ENCODE measurements around the gene SYK. TPM values are rescaled to one million over a fixed set of nuclear protein-coding genes. Genes with fewer than 3 reads are reported as not detected.
"Not testable (repeated sequence)": the region's sequence is repeated elsewhere in the genome, so short reads cannot be mapped to it uniquely, and the experiment has no call there.

SYK gene
- total RNA-seq, 1 experiment from 2014 or later = 5.3 TPM

DNA sequence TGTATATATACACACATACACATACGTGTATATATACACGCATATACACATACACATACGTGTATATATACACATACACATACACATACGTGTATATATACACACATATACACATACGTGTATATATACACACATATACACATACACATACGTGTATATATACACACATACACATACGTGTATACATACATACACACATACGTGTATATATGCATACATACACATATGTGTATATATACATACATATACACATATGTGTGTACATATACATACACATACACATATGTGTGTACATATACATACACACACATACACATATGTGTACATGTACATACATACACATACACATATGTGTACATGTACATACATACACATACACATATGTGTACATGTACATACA lies 82.6 kb downstream of the SYK start:
- Histone ChIP-seq H3K4me3 (ENCODE audit: low read depth, low read length) (no peak overlapping the region), H3K9me3 (no peaks in the 10 kb centered on the region), H3K27me3 (replicated peaks; ENCODE audit: control insufficient read depth, insufficient read depth, low read length) (no peaks in the 10 kb centered on the region), H3K36me3 (ENCODE audit: control insufficient read depth, insufficient read depth, low read length) (no peaks in the 10 kb centered on the region), H3K4me1 (no peaks in the 10 kb centered on the region)
- no peak for DNase-seq
- ChIA-PET POLR2A (no interaction called here), CTCF (no interaction called here)
- TF ChIP-seq, protein P1, sequence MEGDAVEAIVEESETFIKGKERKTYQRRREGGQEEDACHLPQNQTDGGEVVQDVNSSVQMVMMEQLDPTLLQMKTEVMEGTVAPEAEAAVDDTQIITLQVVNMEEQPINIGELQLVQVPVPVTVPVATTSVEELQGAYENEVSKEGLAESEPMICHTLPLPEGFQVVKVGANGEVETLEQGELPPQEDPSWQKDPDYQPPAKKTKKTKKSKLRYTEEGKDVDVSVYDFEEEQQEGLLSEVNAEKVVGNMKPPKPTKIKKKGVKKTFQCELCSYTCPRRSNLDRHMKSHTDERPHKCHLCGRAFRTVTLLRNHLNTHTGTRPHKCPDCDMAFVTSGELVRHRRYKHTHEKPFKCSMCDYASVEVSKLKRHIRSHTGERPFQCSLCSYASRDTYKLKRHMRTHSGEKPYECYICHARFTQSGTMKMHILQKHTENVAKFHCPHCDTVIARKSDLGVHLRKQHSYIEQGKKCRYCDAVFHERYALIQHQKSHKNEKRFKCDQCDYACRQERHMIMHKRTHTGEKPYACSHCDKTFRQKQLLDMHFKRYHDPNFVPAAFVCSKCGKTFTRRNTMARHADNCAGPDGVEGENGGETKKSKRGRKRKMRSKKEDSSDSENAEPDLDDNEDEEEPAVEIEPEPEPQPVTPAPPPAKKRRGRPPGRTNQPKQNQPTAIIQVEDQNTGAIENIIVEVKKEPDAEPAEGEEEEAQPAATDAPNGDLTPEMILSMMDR (IDR thresholded peaks at IDR 0.05; ENCODE audit: insufficient read depth in 1 of 2, low read depth in 1 of 2, low read length in 1 of 2, severe bottlenecking in 1 of 2, unreplicated experiment in 1 of 2) = no peak
- H3K27ac Mint-ChIP-seq (ENCODE audit: unreplicated experiment) = no peak overlapping the region
- H3K4me1 Mint-ChIP-seq (ENCODE audit: low read depth, unreplicated experiment) = no peaks in the 10 kb centered on the region
- H3K27me3 Mint-ChIP-seq (ENCODE audit: insufficient read depth, unreplicated experiment) = peaks cover 3% of the 10 kb centered on the region
- no TSS peak for BruUV-seq (replicated peaks)
- H3K36me3 Mint-ChIP-seq (ENCODE audit: insufficient read depth, unreplicated experiment) = no peaks in the 10 kb centered on the region
- H3K4me3 Mint-ChIP-seq (ENCODE audit: unreplicated experiment) = no peak overlapping the region
- intact Hi-C loops (cut with micrococcal nuclease; ENCODE audit: unreplicated experiment) = no loop called here
- no peaks in the 10 kb centered on the region for H3K9me3 Mint-ChIP-seq (ENCODE audit: unreplicated experiment)

DNA sequence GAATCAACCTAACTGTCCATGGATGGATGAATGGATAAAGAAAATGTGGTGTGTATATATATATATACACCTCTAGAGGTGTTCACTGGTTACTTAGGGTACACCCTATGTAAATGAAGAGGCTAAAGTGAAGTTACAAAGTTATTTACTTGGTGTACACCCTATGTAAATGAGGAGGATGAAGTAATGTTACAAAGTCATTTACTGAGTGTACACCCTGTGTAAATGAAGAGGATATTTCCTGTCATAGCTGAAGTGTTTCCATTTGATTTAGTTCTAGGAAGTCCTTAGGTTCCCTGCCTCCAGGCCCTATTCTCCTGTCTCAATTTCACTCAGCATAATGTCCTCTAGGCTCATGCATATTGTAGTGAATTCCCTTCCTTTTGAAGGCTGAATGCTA lies 85.2 kb downstream of the SYK start:
- H3K9me3 ChIP-seq; intact Hi-C loops (cut with micrococcal nuclease; ENCODE audit: unreplicated experiment); H3K4me3 ChIP-seq (ENCODE audit: low read depth, low read length); H3K4me3 Mint-ChIP-seq (ENCODE audit: unreplicated experiment); H3K36me3 Mint-ChIP-seq (ENCODE audit: insufficient read depth, unreplicated experiment); H3K4me1 Mint-ChIP-seq (ENCODE audit: low read depth, unreplicated experiment); H3K27me3 ChIP-seq (replicated peaks; ENCODE audit: control insufficient read depth, insufficient read depth, low read length); H3K27me3 Mint-ChIP-seq (ENCODE audit: insufficient read depth, unreplicated experiment); H3K36me3 ChIP-seq (ENCODE audit: control insufficient read depth, insufficient read depth, low read length); BruUV-seq (replicated peaks); H3K4me1 ChIP-seq; POLR2A ChIA-PET; DNase-seq; CTCF ChIA-PET; H3K9me3 Mint-ChIP-seq (ENCODE audit: unreplicated experiment); H3K27ac Mint-ChIP-seq (ENCODE audit: unreplicated experiment): not testable (repeated sequence)

DNA sequence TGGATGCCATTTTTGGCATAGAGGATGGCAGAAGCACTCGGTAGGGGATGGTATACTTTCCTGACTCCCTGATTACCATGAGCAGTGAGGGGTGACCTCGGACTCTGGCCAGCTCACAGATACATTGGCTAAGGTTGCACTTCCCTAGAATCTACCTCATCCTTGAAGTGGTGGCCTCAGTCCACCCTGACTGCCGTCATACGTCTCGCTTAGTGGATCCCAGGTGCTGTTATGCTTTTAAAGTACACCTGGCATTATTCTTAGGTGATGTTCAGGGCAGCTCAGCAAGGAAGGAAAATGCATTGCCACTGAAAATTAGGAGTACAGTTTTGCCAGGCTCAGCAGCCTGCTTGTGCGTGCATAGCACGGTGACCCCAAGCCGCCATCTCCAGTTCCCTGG lies 87.3 kb downstream of the SYK start:
- POLR2A ChIA-PET = no interaction called here
- Mint-ChIP-seq H3K27me3 (ENCODE audit: insufficient read depth, unreplicated experiment) (no peaks in the 10 kb centered on the region), H3K4me1 (ENCODE audit: low read depth, unreplicated experiment) (no peaks in the 10 kb centered on the region), H3K36me3 (ENCODE audit: insufficient read depth, unreplicated experiment) (no peaks in the 10 kb centered on the region), H3K9me3 (ENCODE audit: unreplicated experiment) (no peaks in the 10 kb centered on the region), H3K4me3 (ENCODE audit: unreplicated experiment) (no peak overlapping the region), H3K27ac (ENCODE audit: unreplicated experiment) (no peak overlapping the region)
- TF ChIP-seq, protein P1 (IDR thresholded peaks at IDR 0.05; ENCODE audit: insufficient read depth in 1 of 2, low read depth in 1 of 2, low read length in 1 of 2, severe bottlenecking in 1 of 2, unreplicated experiment in 1 of 2) = no peak
- no peak for DNase-seq
- Histone ChIP-seq H3K36me3 (ENCODE audit: control insufficient read depth, insufficient read depth, low read length) (no peaks in the 10 kb centered on the region), H3K4me1 (no peaks in the 10 kb centered on the region), H3K9me3 (no peaks in the 10 kb centered on the region), H3K27me3 (replicated peaks; ENCODE audit: control insufficient read depth, insufficient read depth, low read length) (no peaks in the 10 kb centered on the region), H3K4me3 (ENCODE audit: low read depth, low read length) (no peak overlapping the region)
- no TSS peak for BruUV-seq (replicated peaks)
- intact Hi-C loops (cut with micrococcal nuclease; ENCODE audit: unreplicated experiment) = no loop called here
- CTCF ChIA-PET = no interaction called here

Data from Caco-2 (cell line).